ENCODE data around the gene CRIP2.

The CRIP2 gene

GRCh38 chr14:105477660-105478397 is 3.2 kb downstream of the CRIP2 start:
- peak; percentile 52 for DNase-seq

DNA sequence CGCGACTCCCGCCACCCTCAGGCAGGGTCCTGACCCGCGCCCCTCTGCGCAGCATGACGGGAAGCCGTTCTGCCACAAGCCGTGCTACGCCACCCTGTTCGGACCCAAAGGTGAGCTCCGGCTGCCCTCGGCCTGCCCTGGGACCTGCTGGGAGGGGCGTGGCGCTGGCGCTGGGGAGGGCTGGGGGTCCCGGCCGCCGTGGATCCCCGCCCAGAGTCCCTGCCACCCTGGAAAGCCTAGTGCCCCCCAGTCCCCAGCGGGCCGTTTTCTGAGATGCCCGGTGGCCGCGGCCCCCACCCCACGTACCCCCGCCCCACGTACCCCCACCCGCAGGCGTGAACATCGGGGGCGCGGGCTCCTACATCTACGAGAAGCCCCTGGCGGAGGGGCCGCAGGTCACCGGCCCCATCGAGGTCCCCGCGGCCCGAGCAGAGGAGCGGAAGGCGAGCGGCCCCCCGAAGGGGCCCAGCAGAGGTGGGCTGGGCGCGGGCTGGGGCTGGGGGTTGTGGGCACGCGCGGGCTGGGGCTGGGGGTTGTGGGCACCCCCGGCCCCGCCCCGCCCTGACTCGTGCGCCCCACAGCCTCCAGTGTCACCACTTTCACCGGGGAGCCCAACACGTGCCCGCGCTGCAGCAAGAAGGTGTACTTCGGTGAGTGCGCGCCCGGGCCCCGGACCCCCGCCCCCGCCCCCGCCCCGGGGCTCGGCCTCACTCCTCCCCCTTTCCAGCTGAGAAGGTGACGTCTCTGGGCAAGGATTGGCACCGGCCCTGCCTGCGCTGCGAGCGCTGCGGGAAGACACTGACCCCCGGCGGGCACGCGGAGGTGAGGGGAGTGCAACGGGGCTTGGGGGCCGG is 4.0 kb downstream of the CRIP2 start:
- no peak for DNase-seq

DNA sequence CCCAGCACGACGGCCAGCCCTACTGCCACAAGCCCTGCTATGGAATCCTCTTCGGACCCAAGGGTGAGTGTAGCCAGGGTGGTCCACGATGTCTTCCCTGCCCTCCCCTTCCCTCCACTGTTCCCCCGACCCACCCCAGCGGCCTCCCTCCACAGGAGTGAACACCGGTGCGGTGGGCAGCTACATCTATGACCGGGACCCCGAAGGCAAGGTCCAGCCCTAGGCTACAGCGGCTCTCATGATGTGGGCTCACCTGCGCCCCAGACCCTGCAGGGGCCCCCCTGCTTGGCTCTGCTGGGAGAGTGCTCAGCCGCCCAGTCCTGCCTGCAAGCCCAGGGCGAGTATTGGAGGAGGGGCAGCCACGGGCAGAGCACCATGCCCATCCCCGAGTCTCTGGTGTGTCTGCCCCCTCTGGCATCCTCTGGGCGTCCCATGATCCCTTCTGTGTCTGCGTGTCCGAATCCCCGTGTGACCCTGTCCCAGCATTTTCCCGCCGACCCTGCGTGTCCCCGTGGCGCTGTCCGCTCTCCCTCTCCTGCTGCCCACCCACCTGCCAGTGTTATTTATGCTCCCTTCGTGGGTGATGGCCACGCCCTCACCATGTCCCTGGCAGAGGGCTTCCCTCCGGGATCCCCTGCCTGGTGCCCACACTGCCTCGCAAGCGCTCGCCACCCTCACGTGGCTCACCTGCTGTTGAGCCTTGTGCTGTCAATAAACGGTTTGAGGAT is 5.0 kb downstream of the CRIP2 start:
- no peak for DNase-seq

- DNase-seq: no peak
These were observed 5.7 kb downstream of the CRIP2 start for GRCh38 chr14:105480199-105480746.

DNA sequence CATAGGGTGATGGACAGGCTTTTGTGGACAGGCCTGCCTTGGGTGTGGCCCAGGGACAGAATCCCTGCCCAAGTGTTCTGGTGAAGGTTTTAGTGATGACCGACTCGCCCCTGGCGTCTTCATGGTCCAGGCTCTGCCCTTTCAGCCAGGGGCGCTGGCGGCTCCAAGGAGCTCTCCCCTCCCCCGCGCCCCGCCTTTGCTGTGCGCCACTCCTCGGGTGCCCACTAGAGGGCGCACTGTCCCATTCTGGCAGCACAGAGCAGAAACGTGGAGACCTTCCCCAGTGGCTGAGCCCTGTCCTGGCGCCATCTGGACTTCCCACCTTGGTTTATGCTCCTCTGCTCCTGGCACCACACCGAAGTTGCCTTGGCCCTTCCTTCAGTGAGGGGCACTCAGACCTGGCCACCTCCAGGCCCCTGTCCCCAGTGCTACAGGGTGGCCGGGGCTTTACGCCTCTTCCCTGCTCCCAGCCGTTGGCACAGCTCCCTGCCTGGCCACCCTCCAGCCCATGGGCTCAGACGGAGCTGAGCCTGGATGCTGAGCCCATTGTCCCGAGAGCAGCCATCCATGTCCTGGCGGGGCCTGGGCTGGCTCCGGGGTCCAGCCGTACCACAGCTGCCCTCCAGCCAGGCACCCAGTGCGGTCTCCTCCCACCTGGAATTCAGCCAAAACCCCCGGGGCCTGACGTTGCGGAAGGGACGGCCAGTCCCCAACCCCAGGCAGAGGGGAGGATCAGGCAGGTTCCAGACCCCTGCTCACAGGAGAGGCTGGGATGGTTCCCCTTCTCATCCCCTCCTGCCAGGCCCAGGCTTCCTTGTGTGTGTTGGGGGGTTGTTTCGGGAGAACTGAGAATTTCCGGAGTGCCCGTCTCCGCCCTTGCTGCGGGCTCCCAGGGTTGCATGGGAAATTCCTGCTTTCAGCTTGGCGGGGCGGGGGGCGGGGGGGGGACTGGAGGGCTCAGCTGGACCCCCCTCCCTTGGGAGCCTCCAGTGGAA is 6.5 kb downstream of the CRIP2 start:
- DNase-seq: peak; percentile 88

DNA sequence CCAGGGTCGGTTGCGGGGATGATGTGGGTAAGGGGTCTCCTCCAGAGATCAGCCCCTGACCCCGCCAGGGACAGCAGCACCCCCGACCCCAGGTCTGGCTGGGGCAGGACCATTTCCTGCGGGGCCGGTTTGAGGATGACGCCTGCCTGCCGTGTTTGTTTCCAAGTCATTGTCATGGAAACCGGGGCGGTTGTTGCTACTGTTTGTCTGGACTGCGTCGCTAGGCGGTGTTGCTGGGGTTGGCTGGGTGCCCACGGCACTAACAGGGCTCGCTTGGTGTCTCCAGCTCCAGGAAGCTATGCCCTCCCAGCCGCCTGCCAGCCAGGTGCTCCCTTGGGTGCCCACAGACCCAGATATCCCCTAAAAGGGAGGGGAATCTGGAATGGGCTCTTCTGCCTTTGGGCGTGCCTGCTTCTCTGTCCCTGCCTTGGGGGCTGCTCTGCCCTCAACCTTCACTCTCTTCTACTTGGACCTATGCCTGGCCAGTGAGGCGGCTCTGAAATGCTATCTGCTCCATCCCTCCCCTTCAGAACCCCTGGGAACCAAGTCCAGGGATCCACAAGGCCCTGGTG is 7.4 kb downstream of the CRIP2 start:
- DNase-seq: peak; percentile 96

DNA sequence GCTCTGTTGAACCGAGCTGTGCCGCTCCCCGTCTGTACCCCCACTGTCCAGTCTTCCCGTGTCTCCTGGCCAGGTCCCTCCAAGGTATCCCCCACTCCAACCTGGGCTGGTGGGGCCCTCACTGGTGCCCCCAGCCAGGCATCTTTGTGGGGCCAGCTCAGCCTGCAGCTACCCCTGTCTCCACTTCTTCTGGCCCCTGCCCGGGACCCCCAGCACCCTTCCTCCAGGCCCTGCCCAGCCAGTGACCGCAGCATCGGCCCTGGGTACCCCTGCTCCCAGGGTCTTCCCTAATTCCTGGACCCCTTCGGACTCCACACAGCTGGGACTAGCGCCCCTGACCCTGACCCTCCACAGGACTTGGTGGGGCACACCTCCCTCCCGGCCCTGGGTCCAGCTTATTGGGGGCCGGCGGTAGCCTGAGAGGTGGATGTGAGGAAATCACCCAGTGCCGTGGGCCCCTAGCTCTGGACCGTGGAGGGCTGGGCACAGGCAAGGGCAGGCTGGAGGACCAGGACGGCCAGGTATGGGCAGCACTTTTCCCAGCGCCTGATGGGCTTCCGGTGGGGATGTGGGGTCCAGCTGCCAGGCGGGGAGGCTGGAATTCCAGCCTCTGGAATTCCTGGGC is 8.0 kb downstream of the CRIP2 start:
- DNase-seq: no peak

- DNase-seq: no peak
These were observed 8.9 kb downstream of the CRIP2 start for GRCh38 chr14:105483300-105484068.

DNA sequence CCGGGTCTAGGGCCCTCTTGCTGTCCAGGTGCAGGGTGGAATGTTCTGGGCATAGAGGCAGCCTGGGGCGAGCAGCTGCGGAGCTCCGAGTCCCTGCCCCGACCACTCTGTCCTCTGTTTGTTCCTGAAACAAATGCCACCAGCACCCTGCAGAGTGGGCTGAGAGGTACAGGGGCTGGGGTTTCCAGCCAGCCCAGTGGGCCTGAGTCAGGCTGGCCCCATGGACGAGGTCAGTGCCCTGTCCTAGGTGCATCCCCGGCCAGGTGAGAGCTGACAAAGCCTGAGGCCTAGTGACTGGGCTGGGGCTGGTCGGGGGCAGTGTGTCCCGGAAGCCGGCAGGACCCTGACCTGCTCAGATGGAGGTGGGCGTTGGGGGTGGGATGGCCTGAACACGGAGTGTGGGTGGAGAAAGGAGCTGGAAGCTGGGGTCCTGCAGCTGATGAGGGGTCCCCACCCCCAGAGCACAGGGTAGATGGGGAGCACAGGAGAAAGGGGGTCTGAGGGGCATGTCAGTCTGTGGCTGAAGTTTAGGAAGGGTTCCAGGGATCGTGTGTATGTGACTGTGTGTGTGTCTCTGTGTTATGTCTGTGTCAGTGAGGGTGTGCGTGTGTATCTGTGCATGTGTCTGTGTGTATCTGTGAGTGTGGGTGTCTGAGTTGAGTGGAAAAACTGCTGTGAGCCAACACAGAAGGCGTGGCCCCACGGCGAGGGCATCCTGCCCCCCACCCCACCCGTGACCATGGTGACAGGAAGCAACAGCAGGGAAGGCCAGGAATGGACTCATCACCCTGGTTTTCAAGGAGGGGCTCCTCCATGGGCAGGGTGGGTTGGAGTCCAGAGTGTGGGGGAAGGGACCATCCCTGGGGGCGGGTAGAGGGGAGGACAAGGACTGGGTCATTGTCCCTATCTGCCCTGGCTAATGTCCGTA is 9.7 kb downstream of the CRIP2 start:
- DNase-seq: no peak

DNA sequence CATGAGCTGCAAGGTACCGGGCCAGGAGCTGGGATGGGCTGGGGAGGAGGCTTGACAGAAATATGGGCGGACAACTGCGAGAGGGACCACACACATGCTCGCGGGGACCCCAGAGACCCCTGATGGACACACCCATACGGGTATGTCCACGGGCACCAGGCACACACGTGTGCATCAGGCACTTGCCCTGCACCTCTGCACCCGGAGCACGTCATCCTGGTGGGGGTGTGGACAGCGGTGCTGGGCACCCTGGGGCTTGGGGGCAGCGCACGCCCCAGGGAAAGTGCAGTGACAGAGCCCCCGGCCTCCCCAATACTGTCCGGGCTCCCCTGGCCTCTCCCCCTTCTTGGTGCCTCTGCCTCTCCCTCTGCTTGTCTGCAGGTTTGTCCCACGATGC is 10.4 kb downstream of the CRIP2 start:
- no peak for DNase-seq

DNA sequence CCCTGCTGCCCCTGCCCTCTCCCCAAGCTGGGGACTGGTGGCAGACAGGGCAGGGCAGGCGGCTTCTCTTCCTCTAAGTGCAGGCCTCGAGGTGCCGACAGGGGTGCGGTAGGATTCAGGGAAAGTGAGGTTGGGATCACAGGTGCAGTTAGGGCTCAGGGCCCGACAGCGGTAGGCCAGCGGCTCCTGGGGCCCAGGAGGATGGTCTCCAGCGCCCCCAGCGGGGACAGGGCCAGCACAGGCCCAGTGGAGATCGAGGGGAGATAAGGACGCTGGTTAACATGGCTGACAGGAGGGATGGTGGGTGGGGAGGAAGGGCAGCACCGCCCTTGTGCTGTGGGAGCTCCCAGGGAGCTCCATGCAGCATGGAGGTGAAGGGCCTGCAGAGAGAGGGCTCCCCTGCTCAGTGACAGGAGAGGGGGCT is 11.1 kb downstream of the CRIP2 start:
- no peak for DNase-seq

- no peak for DNase-seq
These were observed 11.7 kb downstream of the CRIP2 start, which contains the start of gene CRIP1 for GRCh38 chr14:105486163-105486973. Gene CRIP1 (plus strand): TSS chr14:105486886. CDS start chr14:105487260, 374 bp downstream.

GRCh38 chr14:105486974-105487448 is 12.4 kb downstream of the CRIP2 start:
- peak; percentile 41 for DNase-seq

DNA sequence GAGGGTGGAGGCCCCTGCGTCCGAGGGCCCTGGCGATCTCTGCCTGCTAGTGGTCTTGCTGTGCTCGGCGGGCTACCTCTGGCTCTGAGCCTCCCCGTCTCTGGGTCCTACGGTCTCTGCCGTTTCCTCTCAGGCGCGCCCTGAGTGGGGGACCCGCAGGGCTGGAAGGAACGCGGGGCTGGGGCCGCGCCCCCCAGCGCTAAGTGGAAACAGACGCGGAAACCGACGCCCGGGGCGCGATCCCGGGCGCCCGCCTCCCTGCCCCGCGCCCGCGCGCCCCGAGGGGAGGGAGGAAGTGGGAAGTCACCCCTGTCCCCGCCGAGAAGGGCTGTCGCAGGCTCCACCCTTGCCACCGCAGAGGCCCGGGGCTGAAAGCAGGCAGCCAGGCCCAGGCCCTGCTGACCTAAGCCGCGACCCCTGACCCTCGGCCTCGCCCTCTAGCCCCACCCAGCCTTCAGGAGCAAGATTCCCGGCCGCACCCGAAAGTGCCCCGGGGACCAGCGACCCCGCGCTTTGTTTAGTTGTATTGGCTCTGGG is 12.9 kb downstream of the CRIP2 start:
- peak; percentile 67 for DNase-seq

- peak; percentile 34 for DNase-seq
These were observed 13.6 kb downstream of the CRIP2 start for GRCh38 chr14:105487986-105488777.

DNA sequence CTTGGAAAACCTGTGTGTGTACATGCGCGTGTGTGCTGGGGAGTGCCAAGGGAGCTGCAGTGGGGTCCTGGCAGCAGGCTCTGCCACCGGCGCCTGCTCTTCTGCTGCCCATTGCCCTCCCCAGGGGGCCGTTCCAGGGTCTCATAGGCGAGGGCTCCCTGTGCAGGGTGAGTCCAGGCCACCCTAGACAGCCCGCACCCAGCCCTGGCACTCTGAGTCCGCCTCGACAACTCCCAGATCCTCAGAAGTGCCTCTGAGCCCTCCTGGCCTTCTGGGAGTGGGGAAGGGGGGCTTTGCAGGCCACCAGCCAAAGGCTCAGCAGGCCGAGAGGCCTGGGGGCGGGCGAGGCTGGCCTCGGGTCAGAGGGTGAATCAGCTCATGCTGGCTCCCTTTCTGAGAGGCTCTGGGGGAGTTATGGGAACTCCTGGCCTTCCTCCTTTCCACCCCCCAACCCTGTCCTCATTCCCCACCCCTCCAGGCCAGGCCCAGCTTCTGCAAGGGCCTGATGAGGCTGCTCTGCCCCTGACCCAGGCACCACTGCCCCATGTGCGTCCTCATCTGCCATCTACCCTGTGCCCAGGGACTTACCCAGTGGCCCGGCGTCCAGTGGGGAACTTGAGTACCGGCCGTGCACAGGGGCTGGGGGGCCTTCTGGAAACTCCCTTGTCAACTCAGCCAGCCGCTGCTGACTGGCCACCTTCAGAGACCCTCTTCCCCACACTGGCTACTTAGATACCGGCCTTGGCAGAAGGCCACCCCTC is 14.3 kb downstream of the CRIP2 start:
- no peak for DNase-seq
